ENCODE measurements around the gene C19orf73. TPM values are rescaled to one million over a fixed set of nuclear protein-coding genes. Genes with fewer than 3 reads are reported as not detected.

Gene C19orf73
- total and polyA plus RNA-seq, 2 donors (not counting 1 experiment from before 2014, with no cell fraction given): 0.30 to 0.83 TPM

DNA sequence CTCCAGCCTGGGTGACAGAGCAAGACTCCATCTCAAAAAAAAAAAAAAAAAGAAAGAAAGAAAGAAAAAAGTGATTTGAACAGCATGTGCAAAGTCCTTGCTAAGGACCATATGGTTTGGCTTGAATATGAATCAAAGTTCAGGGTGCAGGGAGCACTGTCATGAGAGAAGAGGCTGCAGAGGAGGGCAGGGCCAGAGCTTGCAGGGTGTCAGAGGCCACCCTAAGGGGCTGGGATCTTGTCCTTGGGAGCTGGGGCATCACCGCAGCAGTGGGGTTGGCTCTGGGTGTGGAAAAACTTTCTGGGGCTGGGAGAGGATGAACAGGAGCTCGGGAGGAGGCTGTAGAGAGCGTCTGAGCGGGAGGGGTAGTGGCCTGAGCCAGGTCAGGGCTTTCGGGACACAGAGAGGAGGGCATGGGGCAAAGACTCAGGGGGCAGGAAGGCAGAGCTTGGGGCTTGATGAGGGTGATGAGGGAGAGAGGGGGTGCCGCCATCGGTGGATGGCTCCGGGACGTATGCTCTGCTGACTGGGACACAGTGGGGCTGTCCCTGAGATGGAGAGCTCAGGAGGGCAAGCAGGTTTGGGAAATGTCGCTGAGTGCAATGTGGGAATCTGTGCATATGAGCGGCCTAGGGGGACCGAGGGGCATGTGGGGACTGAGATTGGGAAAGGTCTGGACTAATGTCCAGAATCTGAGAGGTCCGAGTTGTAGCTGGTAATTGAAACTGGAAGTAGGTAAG is 41.7 kb upstream of the C19orf73 start:
- no peak overlapping the region for H2AFZ ChIP-seq (ENCODE audit: low read length)
- no peaks in the 10 kb centered on the region for H3K79me2 ChIP-seq (ENCODE audit: control insufficient read depth, insufficient read depth, low read length)
- H3K4me2 ChIP-seq (ENCODE audit: extremely low read depth, insufficient read depth, low read length): no peak overlapping the region
- H3K4me1 ChIP-seq (ENCODE audit: control insufficient read depth, extremely low read depth, insufficient read depth, low read length): peaks cover 5% of the 10 kb centered on the region
- H4K20me1 ChIP-seq (ENCODE audit: control insufficient read depth, extremely low read depth, insufficient read depth, low read length): no peaks in the 10 kb centered on the region
- H3K27me3 ChIP-seq (ENCODE audit: control insufficient read depth, insufficient read depth, low read length): no peaks in the 10 kb centered on the region
- H3K27ac ChIP-seq (ENCODE audit: insufficient read depth, low read length): no peak overlapping the region
- DNase-seq (ENCODE audit: low read depth in 2 of 2): no peak
- H3K9ac ChIP-seq (ENCODE audit: insufficient read depth, low read length): no peak overlapping the region
- no peaks in the 10 kb centered on the region for H3K9me3 ChIP-seq (ENCODE audit: control insufficient read depth, insufficient read depth, low read depth, low read length)
- H3K36me3 ChIP-seq (ENCODE audit: control insufficient read depth, insufficient read depth, low read length): no peaks in the 10 kb centered on the region
- no peak overlapping the region for H3K4me3 ChIP-seq (replicated peaks in 1 of 4; ENCODE audit: control extremely low read depth in 1 of 4, insufficient read depth in 1 of 4, low read depth in 3 of 4, low read length in 4 of 4)
- TF ChIP-seq, protein P1, sequence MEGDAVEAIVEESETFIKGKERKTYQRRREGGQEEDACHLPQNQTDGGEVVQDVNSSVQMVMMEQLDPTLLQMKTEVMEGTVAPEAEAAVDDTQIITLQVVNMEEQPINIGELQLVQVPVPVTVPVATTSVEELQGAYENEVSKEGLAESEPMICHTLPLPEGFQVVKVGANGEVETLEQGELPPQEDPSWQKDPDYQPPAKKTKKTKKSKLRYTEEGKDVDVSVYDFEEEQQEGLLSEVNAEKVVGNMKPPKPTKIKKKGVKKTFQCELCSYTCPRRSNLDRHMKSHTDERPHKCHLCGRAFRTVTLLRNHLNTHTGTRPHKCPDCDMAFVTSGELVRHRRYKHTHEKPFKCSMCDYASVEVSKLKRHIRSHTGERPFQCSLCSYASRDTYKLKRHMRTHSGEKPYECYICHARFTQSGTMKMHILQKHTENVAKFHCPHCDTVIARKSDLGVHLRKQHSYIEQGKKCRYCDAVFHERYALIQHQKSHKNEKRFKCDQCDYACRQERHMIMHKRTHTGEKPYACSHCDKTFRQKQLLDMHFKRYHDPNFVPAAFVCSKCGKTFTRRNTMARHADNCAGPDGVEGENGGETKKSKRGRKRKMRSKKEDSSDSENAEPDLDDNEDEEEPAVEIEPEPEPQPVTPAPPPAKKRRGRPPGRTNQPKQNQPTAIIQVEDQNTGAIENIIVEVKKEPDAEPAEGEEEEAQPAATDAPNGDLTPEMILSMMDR (conservative IDR thresholded peaks at IDR 0.05 in 1 of 2, IDR thresholded peaks at IDR 0.05 in 1 of 2; ENCODE audit: low read depth in 1 of 2, low read length in 2 of 2): no peak
- TF ChIP-seq EZH2 (IDR thresholded peaks at IDR 0.05; ENCODE audit: low read length, missing control alignments): no peak

DNA sequence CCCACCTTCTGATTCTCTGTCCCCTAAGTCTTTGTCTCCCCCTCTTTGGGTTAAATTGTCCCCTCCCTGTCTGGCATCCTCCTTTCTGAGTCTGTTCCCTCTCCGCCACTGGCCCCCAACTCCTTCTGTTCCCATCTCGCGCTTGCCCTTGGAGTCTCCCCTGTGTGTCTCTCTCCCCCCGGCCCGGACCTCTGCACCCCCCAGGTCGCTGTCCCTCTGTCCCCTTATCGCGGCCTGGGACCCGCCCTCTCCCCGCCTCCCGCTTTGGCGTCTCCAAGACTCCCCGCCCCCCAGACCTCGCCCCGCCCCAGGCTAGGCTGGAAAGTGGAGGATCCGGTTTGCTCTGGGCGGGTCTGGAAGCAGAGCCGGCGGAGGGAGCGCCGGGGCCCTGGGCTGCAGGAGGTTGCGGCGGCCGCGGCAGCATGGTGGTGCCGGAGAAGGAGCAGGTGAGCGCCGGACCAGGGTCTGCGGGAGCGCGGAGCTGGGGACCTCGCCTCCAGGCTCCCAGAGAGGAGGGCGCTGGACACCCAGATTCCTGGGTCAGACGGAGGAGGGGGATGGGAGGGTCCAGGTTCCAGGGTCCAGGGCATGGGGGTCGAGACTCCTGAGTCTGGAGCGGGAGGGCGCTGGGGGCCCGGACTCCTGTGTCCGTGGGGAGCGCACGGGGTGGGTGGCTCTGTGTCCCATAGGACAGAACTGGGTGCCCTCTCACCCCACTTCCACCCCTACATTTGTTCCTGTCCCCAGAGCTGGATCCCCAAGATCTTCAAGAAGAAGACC is 38.7 kb upstream of the C19orf73 start, which contains the start of gene TRPM4:
TRPM4 (plus strand) TSS at position 348 of the 780 bp plus-strand sequence; CDS start at position 423, 75 bp downstream.
- TF ChIP-seq, protein P1 (conservative IDR thresholded peaks at IDR 0.05 in 1 of 2, IDR thresholded peaks at IDR 0.05 in 1 of 2; ENCODE audit: low read depth in 1 of 2, low read length in 2 of 2): no peak
- TF ChIP-seq EZH2 (IDR thresholded peaks at IDR 0.05; ENCODE audit: low read length, missing control alignments): no peak
- peak; percentile 67 to 68 for DNase-seq (ENCODE audit: low read depth in 2 of 2)
- H3K79me2 ChIP-seq (ENCODE audit: control insufficient read depth, insufficient read depth, low read length): no peaks in the 10 kb centered on the region
- no peaks in the 10 kb centered on the region for H3K36me3 ChIP-seq (ENCODE audit: control insufficient read depth, insufficient read depth, low read length)
- H4K20me1 ChIP-seq (ENCODE audit: control insufficient read depth, extremely low read depth, insufficient read depth, low read length): no peaks in the 10 kb centered on the region
- H3K4me2 ChIP-seq (ENCODE audit: extremely low read depth, insufficient read depth, low read length): peak within 1 kb of the TSS; percentile 88
- no peaks in the 10 kb centered on the region for H3K9me3 ChIP-seq (ENCODE audit: control insufficient read depth, insufficient read depth, low read depth, low read length)
- peak within 1 kb of the TSS; percentile 78 to 97 (median 93) for H3K4me3 ChIP-seq (replicated peaks in 1 of 4; ENCODE audit: control extremely low read depth in 1 of 4, insufficient read depth in 1 of 4, low read depth in 3 of 4, low read length in 4 of 4)
- H2AFZ ChIP-seq (ENCODE audit: low read length): peak within 1 kb of the TSS; percentile 62
- H3K27ac ChIP-seq (ENCODE audit: insufficient read depth, low read length): peak within 1 kb of the TSS; percentile 58
- peaks cover 5% of the 10 kb centered on the region for H3K4me1 ChIP-seq (ENCODE audit: control insufficient read depth, extremely low read depth, insufficient read depth, low read length)
- no peaks in the 10 kb centered on the region for H3K27me3 ChIP-seq (ENCODE audit: control insufficient read depth, insufficient read depth, low read length)
- H3K9ac ChIP-seq (ENCODE audit: insufficient read depth, low read length): peak within 1 kb of the TSS; percentile 69

- Histone ChIP-seq H3K9ac (ENCODE audit: insufficient read depth, low read length) (no peak overlapping the region), H3K27me3 (ENCODE audit: control insufficient read depth, insufficient read depth, low read length) (no peaks in the 10 kb centered on the region), H3K79me2 (ENCODE audit: control insufficient read depth, insufficient read depth, low read length) (no peaks in the 10 kb centered on the region), H3K36me3 (ENCODE audit: control insufficient read depth, insufficient read depth, low read length) (no peaks in the 10 kb centered on the region), H3K27ac (ENCODE audit: insufficient read depth, low read length) (no peak overlapping the region), H3K4me2 (ENCODE audit: extremely low read depth, insufficient read depth, low read length) (no peak overlapping the region), H4K20me1 (ENCODE audit: control insufficient read depth, extremely low read depth, insufficient read depth, low read length) (no peaks in the 10 kb centered on the region), H3K4me1 (ENCODE audit: control insufficient read depth, extremely low read depth, insufficient read depth, low read length) (peaks cover 5% of the 10 kb centered on the region), H3K4me3 (replicated peaks in 1 of 4; ENCODE audit: control extremely low read depth in 1 of 4, insufficient read depth in 1 of 4, low read depth in 3 of 4, low read length in 4 of 4) (no peak overlapping the region), H3K9me3 (ENCODE audit: control insufficient read depth, insufficient read depth, low read depth, low read length) (no peaks in the 10 kb centered on the region), H2AFZ (ENCODE audit: low read length) (no peak overlapping the region)
- no peak for TF ChIP-seq EZH2 (IDR thresholded peaks at IDR 0.05; ENCODE audit: low read length, missing control alignments)
- TF ChIP-seq, protein P1 (conservative IDR thresholded peaks at IDR 0.05 in 1 of 2, IDR thresholded peaks at IDR 0.05 in 1 of 2; ENCODE audit: low read depth in 1 of 2, low read length in 2 of 2): no peak
- DNase-seq (ENCODE audit: low read depth in 2 of 2): no peak
These were observed 36.9 kb upstream of the C19orf73 start for GRCh38 chr19:49155820-49156346.
